ENCODE results near the gene MXD3. TPM values are rescaled to one million over a fixed set of nuclear protein-coding genes. Genes with fewer than 3 reads are reported as not detected.

The MXD3 gene
- total RNA-seq, 1 donor from 2014 or later: 31.1 TPM

DNA sequence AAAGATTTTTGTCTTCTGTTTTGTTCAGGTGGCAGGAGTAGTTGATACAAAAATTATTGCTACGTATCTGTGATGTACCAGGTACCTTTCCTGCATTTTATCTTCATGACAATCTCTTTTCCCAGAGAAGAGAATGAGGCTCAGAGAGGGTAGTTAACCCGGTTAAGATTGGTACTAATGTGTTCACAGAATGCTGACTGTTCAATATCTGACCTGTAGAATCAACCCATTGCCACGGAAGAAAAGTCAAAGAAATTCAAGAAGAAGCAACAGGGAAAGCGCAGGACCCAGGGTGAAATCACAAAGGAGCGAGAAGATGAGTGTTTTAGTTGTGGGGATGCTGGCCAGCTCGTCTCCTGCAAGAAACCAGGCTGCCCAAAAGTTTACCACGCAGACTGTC lies 20.0 kb downstream of the MXD3 start:
- no peaks in the 10 kb centered on the region for H3K4me1 Mint-ChIP-seq
- Histone ChIP-seq H3K4me1 (no peaks in the 10 kb centered on the region), H3K36me3 (peaks cover 22% of the 10 kb centered on the region), H3K79me2 (ENCODE audit: low read depth) (no peaks in the 10 kb centered on the region), H3F3A (ENCODE audit: low read depth) (peaks cover 11% of the 10 kb centered on the region), H2AFZ (replicated peaks) (no peak overlapping the region), H3K4me2 (no peak overlapping the region), H4K20me1 (ENCODE audit: low read depth) (peaks cover 17% of the 10 kb centered on the region), H3K27ac (no peak overlapping the region), H3K9ac (no peak overlapping the region), H3K9me3 (ENCODE audit: low read depth) (no peaks in the 10 kb centered on the region), H3K4me3 (no peak overlapping the region), H3K27me3 (no peaks in the 10 kb centered on the region)
- TF ChIP-seq, protein P1, sequence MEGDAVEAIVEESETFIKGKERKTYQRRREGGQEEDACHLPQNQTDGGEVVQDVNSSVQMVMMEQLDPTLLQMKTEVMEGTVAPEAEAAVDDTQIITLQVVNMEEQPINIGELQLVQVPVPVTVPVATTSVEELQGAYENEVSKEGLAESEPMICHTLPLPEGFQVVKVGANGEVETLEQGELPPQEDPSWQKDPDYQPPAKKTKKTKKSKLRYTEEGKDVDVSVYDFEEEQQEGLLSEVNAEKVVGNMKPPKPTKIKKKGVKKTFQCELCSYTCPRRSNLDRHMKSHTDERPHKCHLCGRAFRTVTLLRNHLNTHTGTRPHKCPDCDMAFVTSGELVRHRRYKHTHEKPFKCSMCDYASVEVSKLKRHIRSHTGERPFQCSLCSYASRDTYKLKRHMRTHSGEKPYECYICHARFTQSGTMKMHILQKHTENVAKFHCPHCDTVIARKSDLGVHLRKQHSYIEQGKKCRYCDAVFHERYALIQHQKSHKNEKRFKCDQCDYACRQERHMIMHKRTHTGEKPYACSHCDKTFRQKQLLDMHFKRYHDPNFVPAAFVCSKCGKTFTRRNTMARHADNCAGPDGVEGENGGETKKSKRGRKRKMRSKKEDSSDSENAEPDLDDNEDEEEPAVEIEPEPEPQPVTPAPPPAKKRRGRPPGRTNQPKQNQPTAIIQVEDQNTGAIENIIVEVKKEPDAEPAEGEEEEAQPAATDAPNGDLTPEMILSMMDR (IDR thresholded peaks at IDR 0.05): no peak
- TF ChIP-seq EZH2phosphoT487 (IDR thresholded peaks at IDR 0.05) (no peak), EZH2 (IDR thresholded peaks at IDR 0.05) (no peak)
- no peak overlapping the region for H3K4me3 Mint-ChIP-seq
- no peak for DNase-seq (ENCODE audit: low spot score)
- H3K27ac Mint-ChIP-seq: no peak overlapping the region
- H3K36me3 Mint-ChIP-seq: peaks cover 28% of the 10 kb centered on the region
- H3K27me3 Mint-ChIP-seq (ENCODE audit: insufficient read depth, low read depth): peaks cover 3% of the 10 kb centered on the region
- H3K9me3 Mint-ChIP-seq: no peaks in the 10 kb centered on the region

DNA sequence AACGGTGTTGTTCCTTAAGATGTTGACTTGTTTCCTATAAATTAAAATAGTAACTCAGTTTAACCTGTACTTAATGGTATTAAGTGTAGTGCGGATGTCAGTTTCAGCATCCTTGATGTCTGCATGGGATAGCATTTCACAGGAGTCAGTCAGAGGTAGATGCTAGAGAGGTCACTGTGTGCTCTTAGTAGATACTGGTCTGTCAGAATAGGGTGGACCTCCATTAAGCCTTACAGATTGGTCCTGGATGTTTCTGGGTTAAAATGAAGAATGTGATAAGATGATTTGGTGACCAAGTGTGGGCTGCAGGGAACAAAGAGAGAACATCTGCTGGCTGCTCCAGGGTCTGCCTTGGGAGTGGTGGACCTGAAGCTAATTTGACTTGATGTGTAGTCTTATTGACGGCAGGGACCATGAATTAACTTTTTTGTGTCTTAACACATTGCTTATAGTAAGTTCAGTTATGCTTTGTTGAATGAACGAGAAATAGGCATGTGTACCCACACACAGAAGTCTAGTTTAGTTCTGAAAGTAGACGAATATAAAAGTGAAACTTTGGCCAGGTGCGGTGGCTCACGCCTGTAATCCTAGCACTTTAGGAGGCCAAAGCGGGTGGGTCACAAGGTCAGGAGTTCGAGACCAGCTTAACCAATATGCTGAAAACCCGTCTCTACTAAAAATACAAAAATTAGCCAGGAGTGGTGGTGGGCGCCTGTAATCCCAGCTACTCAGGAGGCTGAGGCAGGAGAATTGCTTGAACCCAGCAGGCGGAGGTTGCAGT lies 20.7 kb downstream of the MXD3 start:
- H3K4me3 ChIP-seq: no peak overlapping the region
- H3K79me2 ChIP-seq (ENCODE audit: low read depth): no peaks in the 10 kb centered on the region
- peaks cover 12% of the 10 kb centered on the region for H4K20me1 ChIP-seq (ENCODE audit: low read depth)
- TF ChIP-seq, protein P1 (IDR thresholded peaks at IDR 0.05): no peak
- no peak for TF ChIP-seq EZH2 (IDR thresholded peaks at IDR 0.05)
- no peak for TF ChIP-seq EZH2phosphoT487 (IDR thresholded peaks at IDR 0.05)
- peaks cover 7% of the 10 kb centered on the region for H3F3A ChIP-seq (ENCODE audit: low read depth)
- Mint-ChIP-seq H3K4me3 (no peak overlapping the region), H3K27me3 (ENCODE audit: insufficient read depth, low read depth) (peaks cover 3% of the 10 kb centered on the region), H3K9me3 (no peaks in the 10 kb centered on the region), H3K36me3 (peaks cover 28% of the 10 kb centered on the region), H3K4me1 (no peaks in the 10 kb centered on the region), H3K27ac (no peak overlapping the region)
- no peak for DNase-seq (ENCODE audit: low spot score)
- peaks cover 22% of the 10 kb centered on the region for H3K36me3 ChIP-seq
- no peak overlapping the region for H3K4me2 ChIP-seq
- H3K9ac ChIP-seq: no peak overlapping the region
- H3K9me3 ChIP-seq (ENCODE audit: low read depth): no peaks in the 10 kb centered on the region
- H3K27ac ChIP-seq: no peak overlapping the region
- no peaks in the 10 kb centered on the region for H3K4me1 ChIP-seq
- H3K27me3 ChIP-seq: no peaks in the 10 kb centered on the region
- no peak overlapping the region for H2AFZ ChIP-seq (replicated peaks)

DNA sequence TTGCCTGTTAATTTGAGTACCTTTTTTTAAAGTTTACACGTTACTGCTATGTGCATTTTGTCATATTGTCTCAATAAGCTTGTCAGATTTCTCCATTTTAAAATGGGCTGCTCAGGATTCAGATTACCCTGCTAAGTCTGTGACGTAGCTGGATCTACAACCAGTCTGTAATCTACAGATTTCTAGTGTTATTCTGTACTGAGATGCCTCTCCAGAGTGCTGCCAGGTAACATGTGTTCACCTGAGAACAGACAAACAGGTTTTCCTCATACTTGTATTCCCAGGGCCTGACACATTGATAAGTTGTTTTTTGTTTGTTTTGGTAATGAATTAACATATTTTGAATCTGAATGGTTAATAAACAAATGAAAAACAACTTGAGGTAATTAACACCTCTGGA lies 23.5 kb downstream of the MXD3 start:
- Mint-ChIP-seq H3K4me3 (no peak overlapping the region), H3K9me3 (no peaks in the 10 kb centered on the region), H3K27me3 (ENCODE audit: insufficient read depth, low read depth) (no peaks in the 10 kb centered on the region), H3K4me1 (no peaks in the 10 kb centered on the region), H3K36me3 (peaks cover 29% of the 10 kb centered on the region), H3K27ac (no peak overlapping the region)
- Histone ChIP-seq H3K36me3 (peaks cover 35% of the 10 kb centered on the region), H3K9me3 (ENCODE audit: low read depth) (no peaks in the 10 kb centered on the region), H3K79me2 (ENCODE audit: low read depth) (no peaks in the 10 kb centered on the region), H3K4me3 (no peak overlapping the region), H3K4me1 (no peaks in the 10 kb centered on the region), H2AFZ (replicated peaks) (no peak overlapping the region), H3K4me2 (no peak overlapping the region), H3K9ac (no peak overlapping the region), H3K27ac (no peak overlapping the region), H3F3A (ENCODE audit: low read depth) (peaks cover 20% of the 10 kb centered on the region), H4K20me1 (ENCODE audit: low read depth) (peaks cover 10% of the 10 kb centered on the region), H3K27me3 (no peaks in the 10 kb centered on the region)
- DNase-seq (ENCODE audit: low spot score): no peak
- TF ChIP-seq EZH2 (IDR thresholded peaks at IDR 0.05) (no peak), EZH2phosphoT487 (IDR thresholded peaks at IDR 0.05) (no peak)
- TF ChIP-seq, protein P1 (IDR thresholded peaks at IDR 0.05): no peak

All from neural progenitor cell (in vitro differentiated cells).